HG03575 (cell line): ENCODE data around the gene MCEMP1.
A peak's percentile ranks its signal among the peaks of the same experiment; 100 is the strongest.

Source experiments
- ATAC-seq: cut with Tn5 transposase; IDR thresholded peaks from one replicate; pipeline ENCODE4 v1.9.1; 2021; ENCODE audit not compliant: unreplicated experiment, insufficient number of reproducible peaks, low FRiP score; ENCODE audit errors: extremely low read depth

MCEMP1 gene

DNA sequence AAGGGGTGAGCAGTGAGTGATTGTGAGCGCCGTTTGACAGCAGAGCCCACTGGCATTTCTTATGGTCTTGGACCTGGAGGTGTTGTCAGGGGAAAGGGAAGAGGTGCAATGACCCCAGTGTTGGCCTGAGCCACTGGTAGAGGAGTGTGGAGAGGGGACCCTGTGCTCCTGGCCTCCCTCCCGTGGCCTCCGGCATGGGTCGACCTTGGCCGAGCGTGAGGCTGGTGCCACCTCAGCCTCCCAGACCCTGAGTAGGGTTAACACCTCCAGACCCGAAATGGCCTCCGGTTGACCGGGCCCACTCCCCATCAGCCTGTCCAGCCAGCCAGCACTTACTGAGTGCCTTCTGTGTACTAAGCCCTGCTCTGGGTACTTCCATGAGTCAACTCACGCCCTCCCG lies 10.3 kb downstream of the MCEMP1 start:
- ATAC-seq = no peak

DNA sequence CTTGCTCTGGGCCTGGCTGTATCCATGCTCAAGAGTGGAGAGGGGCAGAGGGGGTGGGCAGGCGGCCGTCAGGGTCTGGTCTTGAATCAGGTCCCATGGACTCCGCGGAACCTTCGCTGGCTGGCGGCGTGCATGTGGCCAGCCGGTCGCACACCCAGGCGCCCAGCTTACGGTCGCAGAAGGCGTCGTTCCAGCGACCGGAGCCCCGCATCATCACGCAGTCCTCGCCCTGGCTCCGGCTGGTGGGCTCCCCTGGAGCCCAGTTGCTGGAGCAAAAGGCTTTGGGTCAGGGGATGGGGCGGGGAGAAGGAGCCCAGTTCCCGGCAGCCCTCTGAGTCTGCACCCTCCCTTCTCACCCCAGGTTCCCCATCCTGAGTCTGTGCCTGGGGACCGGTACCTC lies 12.3 kb downstream of the MCEMP1 start:
- no peak for ATAC-seq

DNA sequence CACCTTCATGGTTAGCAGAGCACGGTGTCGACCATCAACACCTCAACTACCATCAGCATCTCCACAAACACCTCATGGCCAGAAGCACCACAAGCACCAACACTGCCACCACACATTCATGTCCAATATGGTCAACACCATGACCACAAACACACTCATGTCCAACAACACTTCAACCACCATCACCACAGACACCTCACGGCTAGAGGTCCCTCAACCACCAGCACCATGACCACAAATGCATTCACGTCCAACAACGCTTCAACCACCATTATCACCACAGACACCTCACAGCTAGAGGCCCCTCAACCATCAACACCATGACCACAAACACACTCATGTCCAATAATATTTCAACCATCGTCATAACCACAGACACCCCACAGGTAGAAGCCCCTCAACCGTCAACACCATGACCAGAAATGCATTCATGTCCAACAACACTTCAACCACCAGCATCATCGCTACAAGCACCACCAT lies 13.9 kb downstream of the MCEMP1 start:
- ATAC-seq = no peak

DNA sequence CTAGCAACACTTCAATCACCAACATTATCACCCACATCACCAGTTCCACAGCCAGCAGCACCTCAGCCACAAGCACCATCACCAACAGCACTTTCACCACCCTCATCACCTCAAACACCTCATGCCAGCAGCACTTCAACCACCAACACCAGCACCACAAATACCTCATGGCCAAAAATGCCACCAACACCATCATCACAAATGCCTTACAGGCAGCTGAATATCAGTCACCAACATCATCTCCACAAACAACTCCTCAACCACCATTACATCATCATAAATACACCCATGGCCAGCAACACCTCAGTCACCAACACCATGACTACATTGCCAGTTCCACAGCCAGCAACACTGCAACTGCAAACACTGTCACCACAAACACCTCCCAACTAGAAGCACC lies 14.6 kb downstream of the MCEMP1 start:
- no peak for ATAC-seq

DNA sequence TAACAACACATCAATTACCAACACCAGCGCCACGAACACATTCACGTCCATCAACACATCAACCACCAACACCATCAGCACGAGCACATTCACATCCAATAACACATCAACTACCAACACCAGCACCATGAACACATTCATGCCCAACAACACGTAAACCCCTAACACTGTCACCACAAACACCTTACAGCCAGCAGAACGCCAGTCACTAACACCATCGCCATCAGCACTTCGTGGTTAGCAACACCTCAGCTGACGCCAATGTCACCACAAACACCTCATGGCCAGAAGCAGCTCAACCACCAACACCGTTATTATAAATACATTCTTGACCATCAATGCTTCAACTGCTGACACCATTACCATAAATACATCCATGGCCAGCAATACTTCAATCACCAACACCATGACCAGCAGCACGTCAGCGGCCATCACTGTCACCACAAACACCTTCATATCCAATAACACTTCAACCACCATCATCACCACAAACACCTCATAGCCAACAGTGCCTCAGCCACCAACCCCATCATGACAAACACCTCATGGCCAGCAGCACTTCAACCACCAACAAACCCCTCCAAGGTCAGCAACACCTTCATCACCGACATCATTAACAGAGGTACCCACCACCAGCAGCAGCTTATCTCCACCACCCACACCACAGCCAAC lies 15.7 kb downstream of the MCEMP1 start:
- no peak for ATAC-seq

DNA sequence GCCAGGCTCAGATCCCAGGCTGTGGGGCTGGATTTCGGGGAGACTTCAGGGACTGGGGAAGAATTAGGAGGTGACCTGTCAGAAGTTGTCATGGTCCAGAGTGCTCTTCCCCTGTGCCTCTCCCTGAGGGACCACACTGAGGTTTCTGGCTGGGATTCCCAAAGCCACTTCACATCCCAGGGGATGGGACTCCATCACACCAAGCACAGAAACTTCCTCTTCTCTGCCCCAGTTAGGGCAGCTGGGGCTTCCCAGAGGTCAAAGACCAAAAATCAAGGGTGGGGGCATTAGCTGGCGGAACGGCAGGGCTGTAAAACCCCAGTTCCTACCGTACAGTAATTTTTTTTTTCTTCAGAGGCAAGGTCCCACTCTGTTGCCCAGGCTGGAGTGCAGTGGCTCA lies 17.6 kb downstream of the MCEMP1 start:
- ATAC-seq = no peak

DNA sequence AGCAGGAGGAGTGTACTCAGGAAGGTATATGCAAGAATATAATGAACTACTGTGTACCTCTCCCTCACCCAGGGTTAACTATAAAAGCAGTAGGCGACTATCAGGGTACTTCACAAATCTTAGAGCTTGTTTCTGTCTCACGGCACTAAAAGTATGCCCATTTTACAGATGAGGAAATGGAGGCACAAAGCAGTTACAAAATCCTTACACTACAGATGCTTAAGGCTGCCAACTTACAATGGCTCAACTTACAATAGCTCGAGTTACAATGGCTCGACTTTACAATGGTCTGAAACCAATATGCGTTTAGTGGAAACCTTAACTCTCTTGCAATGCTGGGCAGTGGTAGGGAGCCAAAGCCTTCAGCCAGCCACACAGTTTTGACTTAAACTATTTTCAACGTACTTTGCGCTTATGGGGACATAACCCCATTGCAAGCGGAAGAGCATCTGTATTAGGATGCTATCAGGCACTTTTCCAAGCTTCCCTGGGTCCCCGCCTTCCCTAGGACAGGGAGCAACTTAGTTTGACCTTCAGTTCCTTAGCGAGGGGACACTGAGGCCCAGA lies 20.9 kb downstream of the MCEMP1 start:
- no peak for ATAC-seq

DNA sequence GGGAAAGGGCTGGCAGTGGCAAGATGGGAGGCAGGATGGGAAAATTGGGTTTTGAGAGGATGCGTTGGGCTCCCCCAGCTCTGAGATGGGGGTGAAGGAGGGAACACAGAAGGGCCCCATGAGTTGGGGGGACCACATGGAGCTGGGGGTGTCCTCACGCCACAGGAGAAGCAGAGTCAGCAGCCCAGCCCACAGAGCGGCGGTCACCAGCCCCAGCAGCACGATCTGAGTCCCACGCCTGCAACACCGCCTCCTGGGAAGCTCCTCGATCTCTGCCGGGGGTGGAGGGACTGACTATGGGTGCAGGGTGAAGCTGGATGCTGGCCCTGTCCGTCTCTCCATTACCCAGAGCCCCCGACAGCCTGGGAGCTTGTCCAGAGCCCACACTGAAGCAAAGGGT lies 21.7 kb downstream of the MCEMP1 start:
- no peak for ATAC-seq

DNA sequence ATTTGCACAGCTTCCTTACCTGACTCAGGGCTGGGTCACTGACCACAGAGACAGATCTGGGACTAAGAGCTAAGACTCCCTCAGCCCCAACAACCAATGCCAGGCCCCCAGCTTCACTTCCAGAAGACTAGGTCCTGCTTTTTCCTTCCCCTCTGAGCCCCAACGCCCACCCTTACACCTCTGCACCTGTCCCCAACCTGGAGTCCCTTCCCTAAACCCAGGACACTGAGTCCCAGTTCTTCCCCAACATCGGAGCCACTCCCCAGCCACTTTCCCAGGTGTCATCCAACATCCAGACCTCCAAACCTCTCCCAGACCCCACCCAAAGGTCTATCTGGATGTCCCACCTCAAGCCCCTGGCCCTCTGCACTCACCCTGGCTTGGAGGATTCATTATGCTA lies 22.1 kb downstream of the MCEMP1 start:
- ATAC-seq = no peak

DNA sequence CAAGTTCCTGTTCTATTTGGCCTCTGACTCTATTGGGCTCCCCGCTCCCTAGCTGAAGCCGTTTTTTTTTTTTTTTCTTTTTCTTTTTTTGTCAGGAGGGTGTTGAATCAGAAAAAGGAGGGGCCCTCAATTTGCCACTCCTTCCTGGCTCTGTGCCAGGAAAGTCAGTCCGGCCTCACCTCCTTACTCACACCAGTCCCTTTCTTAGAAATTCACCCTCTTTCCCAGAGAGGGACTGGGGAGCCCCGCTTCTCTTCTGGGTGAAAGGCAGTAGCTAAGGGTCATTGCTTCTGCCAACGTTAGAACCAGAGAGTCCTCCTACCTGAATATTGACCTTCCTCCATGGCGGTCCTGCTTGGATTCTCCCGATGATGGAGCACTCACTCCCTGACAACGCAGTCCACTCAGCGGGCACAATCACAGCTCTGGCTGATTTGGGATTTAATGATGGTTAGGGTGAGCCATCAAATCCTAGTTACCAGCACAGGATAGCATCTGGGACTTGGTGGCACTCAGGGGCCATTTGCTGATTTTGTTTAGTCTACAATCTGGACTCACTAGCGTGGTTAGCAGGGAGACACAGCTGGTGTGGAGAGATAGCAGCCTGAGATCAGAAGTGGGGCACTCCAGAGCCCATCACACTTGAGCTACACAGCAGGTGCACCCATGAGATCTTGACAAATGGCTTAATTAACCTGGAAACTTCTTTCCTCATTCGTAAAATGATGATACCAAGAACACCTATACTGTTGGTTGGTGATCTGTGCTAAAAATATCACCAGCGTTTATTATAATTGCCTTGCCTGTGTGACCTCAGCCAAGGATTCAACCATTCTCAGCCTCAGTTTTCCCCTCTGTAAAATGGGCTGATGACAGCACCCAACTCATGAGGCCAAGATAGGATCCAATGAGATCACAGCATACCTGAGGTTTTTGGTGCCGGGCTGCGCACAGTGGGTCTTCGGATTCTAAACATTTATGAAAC lies 22.8 kb downstream of the MCEMP1 start:
- no peak for ATAC-seq

DNA sequence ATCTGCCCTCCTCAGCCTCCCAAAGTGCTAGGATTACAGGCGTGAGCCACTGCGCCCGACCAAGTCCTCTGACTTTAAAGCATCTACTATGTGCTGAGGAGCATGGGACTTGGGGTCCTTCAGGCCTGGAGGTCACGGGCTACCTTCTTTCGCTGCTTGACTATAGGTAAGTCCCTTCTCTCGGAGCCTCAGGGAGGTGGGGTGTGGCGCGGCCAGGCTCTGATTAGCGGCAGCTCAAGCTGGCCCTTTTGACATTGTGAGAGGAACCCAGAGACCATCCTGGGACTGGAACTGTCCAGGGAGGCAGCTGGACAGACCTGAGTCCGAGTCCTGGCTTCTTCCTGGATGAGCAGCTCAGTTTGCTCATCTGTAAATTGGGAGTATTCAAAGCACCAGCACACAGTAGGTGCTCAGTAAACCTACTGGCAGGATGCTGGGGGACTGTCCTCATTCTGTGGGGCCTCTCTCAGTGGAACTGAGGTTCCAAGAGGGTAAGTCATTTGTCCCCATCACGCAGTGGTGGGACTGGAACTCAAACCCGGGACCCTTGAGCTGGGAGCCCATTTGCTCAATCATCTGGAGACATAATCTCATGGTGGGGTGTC lies 24.3 kb downstream of the MCEMP1 start:
- ATAC-seq = no peak

DNA sequence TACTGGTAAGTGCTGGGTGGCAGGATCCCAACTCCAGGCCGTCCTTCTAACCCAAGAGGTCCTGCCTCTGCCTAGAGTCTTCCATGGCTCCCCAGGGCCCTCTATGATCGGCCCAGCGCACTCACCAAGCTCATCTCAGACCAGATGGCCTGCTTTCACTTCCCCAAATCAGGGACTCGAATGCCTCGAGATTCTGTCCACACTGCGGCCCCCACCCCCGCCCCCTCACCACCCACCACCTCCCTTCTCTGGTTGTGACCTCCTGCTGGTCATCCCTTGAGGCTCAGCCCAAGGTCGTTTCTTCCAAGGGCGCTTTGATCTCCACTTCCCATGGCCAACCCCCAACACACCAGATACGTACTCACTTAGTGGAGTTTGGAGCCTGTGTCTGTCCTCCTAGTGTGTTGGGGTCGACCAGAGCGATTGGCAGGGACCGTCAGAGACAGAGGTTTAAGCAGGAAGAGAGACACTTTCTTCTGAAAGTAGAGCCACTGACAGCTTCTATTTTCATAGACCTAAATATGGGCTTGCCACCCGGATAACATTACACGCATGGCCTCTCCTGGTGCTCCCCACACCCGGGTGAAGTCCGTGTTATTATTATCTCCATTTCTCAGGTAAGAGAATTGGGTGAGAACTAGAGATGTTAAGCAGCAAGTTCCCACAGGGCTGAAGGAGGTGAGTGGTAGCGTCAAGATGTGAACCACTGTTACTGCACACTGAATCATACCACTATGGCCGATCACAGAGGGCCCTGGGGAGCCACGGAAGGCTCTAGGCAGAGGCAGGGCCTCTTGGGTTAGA lies 25.0 kb downstream of the MCEMP1 start, which contains the start of gene FCER2:
FCER2 (minus strand) TSS at position 478 of the 804 bp plus-strand sequence. CDS start 2,371 bp downstream, outside the sequence.
- peak; percentile 41 for ATAC-seq

DNA sequence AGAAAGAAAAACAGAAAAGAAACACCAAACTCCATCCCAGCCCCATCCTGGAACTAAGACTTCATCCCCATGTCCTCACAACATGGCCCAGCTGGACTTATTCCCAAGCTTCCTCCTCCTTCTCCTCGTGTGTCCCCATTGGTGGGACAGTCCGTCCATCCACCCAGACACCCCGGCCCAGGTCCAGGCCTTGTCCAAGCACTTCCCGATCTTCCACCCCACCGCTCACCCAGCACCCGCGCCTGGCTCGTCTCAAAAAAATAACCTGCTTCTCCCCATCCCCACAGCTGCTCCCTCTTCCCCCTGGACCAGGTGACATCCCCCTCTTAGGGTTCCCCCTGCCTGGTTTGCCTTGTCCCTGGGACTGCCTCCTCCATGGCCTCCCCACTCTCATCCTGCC lies 26.4 kb downstream of the MCEMP1 start:
- no peak for ATAC-seq

DNA sequence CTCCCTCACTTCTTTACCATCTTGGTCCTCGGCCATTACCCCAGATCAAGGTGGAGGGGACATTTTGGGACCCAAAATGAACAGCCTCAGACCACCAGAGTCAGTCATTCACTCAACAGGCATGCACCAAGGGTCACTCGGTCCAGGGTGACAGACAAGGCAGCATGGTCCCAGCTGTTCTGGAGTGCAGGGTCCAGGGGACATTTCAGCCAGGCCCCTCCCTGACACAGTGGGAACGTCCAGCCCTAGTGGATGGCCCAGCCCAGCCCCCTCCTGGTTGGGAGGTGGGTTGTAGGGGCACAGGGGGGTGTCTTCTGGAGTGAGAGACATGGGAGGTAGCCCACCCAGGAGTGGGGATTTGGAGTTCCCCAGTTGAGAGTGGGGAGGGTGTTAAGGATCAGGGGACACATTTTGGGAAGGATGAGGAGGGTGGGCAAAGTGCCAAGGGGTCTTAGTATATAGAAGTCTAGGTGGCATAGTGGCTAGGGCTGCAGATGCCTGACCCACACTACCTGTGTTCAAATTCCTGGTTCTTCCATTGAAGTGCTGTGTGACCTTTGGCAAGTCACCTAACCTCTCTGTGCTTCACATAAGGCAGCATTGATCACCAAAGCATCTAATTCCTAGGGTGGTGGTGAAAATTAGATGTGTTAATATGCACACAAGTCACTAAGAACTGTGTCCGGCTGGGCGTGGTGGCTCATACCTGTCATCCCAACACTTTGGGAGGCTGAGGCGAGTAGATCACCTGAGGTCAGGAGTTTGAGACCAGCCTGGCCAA lies 27.6 kb downstream of the MCEMP1 start:
- no peak for ATAC-seq

DNA sequence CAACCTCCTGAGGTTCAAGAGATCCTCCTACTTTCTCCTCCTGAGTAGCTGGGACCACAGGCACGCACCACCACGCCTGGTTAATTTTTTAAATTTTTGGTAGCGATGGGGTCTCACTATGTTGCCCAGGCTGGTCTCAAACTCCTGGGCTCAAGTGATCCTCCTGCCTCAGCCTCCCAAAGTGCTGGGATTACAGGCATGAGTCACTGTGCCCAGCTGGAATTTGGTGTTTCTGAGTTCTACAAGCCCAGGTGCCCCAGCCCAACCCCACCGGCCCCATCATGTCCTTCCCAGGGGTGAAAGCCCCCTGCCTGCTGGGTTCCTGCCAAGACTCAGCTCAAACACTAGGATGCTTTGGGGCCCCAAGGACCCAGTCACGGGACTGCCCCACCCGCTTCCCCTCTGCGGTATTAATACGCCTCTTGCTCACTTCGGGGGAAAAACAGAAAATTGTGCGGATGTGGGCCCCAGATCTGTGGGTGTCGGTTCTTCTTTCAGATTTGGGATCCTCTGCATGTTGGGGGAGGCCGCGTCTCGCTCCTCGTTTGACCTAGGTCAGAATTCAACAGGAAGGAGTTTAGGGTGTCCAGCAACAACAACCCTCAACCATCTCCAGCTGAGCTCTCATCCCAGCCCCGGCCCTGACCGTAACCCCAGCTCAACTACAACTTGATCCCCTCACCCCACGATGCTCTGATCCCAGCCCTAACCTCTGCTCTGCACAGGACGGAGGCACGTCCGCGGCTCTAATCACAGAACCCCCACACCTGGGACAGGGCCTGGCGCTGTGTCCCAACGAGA lies 28.7 kb downstream of the MCEMP1 start:
- ATAC-seq = no peak

DNA sequence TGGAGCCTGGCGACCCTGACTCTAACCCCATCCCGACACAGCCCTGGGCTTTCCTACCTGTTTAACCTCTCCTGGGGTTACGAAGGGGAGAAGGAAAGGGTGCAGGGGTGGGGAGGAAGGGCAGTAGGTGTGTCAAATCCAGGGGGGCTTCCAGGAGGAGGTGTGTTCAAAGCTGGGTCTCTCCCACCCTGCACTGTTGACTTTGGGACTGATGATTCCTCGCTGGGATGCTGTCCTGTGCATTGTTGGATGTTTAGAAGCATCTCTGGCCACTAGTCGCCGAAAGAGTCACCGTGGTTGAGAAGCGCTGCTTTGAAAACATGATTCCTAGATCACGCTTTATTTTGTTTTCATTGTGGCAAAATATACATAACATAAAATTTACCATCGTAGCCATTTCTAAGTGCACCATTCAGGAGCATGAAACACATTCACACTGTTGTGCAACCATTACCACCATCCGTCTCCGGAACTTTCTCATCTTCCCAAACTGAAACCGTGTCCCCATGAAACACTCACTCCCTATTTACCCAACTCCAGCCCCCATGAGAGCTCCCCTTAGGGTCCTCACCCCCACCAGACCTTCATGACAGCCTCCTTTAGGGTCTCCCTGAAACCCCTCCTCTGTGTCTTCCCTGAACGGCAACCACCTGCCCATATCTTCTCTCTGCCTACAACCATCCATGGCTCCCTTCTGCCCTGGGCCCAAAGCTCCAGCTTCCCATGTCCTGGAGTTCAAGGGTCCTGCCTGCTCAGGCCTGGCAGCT lies 29.5 kb downstream of the MCEMP1 start:
- no peak for ATAC-seq
